DLD1 (cell line): ENCODE data around the gene FLRT1.

Experiments
- in situ Hi-C: cut with HindIII; loops from 2 replicates; pipeline ENCODE4 v1.10.0; 2017; ENCODE audit warnings: low sequenced_read_pairs

The FLRT1 gene

GRCh38 chr11:64021757-64022093 is 14.0 kb upstream of the FLRT1 start:
- in situ Hi-C loops = no loop called here

DNA sequence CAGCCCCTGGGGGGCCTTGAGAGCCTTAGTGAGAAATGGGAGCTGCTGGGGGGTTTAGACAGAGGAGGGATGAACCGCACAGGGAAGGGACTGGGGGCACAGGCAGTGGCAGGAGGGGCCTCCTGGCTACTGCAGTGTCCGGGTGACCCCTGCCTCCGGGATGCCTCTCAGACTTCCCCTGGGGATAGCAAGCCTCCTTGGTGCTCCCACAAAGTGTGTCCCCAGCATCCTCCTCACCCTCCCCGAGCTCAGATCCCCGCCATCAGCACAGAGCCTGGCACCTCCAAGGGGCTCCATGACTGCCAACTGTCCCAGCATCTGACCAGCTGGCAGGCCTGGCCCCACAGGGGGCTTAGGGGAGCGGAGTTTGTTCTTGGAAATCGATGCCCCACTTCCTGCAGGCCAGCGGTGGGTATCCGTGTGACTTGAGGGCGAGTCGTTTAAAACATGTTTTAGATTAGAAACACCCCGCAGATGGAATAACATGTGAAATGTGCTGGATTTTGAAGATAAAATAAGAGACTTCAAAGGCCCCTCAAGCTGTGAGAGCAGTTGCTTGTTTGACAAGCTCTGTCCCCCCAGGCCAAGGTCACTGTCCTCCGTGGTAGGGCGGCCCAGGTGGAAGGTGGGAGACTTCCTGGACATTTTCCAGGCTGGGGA is 13.5 kb upstream of the FLRT1 start:
- in situ Hi-C loops = no loop called here

DNA sequence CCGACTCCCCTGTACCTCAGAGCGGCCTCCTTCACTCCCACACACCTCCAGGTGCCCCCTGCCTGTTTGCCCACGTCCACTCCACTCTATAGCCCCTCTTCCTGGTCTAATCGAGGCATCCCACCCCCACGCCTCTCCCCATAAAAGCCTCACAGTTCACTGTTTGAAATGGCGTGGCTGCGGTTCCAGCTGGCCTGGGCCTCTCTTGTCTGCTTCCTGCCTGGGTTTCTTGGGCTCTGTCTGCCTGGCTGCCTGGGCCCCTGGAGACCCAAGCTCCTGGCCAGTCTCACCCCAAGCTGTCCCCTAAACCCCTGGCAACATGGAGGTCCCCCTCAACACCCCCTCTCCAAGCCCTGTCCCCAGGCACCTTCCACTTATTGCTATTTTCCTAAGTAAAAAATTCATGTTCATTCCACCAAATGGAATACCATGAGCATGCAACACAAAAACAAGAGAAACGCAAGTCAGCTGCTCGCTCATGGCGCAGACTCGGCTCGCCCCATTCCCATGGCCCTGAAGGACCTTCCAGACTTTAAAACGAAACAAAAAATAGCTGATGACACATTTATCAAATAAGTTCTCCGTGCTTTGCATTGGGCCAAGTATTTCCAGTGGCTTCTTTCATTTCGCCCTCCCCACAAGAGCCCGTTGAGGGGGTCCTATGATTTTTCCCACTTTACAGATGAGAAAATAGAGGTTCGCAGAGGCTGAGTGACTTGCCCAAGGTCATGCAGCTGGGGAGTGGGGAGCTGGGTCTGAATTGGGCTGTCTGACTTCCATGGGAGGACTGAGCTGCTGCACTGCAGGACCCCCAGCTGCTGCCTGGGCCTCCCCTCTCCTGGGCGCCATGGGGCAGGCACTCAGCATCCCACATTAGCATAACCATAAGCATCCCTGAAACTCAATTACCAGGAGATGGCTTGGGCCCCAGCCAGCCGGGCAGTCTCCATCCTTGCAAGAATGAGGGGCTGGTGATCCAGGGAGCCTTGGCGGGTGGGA is 11.7 kb upstream of the FLRT1 start:
- in situ Hi-C loops = no loop called here

- in situ Hi-C loops = no loop called here
Observed at GRCh38 chr11:64025205-64025604, 10.5 kb upstream of the FLRT1 start.

DNA sequence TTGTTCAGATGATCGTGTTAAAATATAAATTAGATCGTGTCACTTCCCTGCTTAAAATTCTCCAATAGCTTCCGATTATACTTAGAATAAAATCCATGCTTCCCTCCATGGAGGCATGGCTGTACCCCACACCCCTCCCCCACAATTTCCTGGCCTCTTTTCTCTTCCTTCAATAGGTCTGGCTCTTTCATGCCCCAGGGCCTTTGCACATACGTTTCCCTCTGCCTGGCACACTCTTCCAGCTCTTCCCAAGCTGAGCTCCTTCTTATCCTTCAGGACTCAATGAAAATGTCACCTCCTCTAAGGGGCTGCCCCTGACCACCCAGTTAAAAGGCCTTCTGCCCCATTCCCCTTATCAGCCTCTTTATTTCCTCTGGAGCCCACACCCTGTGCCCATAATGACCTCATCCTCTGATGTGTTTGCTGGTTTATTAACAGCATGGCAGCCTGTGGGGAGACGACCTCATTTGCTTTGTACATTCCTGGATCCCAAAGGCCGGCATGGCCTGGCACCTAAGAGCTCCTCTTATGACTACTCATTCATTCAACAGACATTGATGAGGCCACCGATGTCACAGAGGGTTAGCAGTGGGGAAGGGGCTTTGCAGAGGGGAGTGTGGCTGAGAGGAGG is 9.0 kb upstream of the FLRT1 start:
- in situ Hi-C loops = no loop called here

- in situ Hi-C loops = no loop called here
Observed at GRCh38 chr11:64027651-64028397, 7.9 kb upstream of the FLRT1 start.

GRCh38 chr11:64028398-64029115 is 7.2 kb upstream of the FLRT1 start:
- in situ Hi-C loops = no loop called here

DNA sequence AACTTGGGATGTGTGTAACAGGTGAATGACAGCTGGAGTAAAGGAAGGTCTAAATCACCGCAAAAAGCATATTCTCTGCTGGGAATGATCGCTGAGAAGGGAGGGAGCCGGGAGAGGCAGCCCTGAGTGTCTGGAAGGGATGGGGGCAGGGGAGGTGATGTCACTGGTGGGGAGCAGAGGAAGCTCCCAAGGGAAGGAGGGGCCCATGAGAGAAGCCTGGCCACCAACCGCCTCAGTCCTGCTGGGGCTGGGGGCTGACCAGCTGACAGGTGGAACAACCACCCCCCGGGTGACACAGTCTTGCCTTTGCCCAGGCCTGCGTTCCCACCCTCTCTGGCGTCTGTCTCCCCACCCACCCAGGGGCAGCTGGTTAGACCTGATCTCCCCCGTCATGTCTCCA is 6.0 kb upstream of the FLRT1 start:
- in situ Hi-C loops = no loop called here

- in situ Hi-C loops = no loop called here
Observed at GRCh38 chr11:64031001-64031400, 4.7 kb upstream of the FLRT1 start.

GRCh38 chr11:64032050-64032449 is 3.7 kb upstream of the FLRT1 start:
- in situ Hi-C loops = no loop called here

- in situ Hi-C loops = no loop called here
Observed at GRCh38 chr11:64034411-64034811, 1.3 kb upstream of the FLRT1 start.

- in situ Hi-C loops = no loop called here
Observed at GRCh38 chr11:64035081-64035524, 628 bp upstream of the FLRT1 start.

- in situ Hi-C loops = no loop called here
Observed at GRCh38 chr11:64036087-64037026, 626 bp downstream of the FLRT1 start.

DNA sequence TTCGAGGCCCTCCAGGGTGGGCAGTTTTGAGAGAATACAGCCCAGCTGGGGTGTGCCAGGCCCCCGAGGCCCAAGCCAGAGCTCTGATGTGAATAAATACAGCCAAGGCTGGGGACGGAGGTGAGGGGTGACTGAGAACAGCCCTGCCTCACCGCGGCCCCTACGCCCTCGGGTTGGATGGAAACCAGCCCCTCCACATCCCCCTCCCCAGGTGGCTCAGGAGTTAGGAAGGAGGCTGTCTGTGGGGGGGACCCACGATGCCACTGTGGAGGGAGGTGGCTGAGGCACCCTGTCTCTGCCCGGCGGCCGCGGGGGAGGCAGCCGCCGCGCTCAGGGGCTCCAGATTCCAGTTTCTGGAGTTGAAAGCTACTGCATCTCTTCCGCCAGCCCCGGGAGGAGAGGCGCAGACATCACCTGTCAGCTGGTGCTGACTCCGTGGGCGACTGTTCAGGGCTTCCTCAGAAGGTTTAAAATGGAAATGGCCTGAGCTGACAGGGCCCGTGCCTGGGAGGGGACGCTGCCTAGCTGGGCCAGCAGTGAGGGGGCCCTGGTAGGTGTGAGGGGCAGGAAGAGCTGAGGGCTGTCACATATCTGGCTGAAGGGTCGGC is 1.4 kb downstream of the FLRT1 start:
- in situ Hi-C loops = no loop called here

- in situ Hi-C loops = no loop called here
Observed at GRCh38 chr11:64038500-64038899, 2.8 kb downstream of the FLRT1 start.

DNA sequence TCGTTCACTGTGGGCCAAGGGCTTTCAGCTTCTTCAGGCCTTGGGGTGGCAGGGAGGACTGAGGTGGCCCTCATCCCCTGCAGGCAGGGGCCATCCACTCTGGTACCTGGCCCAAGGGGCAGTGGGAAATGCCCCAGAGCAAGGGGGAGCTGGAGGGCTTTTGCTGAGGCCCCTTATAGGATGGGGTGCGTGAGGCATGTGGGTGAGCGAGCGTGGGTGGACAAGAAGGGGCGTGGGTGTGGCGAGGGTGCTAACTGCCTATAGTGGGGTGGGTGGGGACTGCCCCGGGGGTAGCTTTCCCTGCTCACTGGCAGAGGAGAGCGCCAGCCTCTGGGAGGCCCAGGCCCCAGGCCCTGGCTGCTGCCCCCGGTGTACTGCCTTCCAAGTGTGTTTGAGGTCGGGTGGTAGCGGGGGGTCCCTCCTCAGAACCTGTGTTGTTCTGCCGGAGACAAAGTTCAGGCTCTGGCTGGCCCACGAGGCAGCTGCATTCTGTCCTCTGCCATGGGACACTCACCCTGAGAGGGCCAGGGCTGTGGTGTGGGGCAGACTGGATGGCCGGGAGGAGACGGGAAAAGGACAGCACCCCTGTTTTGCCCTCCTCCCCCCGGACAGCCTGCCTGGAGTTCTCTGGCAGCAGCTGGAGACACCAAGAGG is 3.4 kb downstream of the FLRT1 start:
- in situ Hi-C loops = no loop called here

GRCh38 chr11:64040684-64041322 is 5.1 kb downstream of the FLRT1 start:
- in situ Hi-C loops = no loop called here

DNA sequence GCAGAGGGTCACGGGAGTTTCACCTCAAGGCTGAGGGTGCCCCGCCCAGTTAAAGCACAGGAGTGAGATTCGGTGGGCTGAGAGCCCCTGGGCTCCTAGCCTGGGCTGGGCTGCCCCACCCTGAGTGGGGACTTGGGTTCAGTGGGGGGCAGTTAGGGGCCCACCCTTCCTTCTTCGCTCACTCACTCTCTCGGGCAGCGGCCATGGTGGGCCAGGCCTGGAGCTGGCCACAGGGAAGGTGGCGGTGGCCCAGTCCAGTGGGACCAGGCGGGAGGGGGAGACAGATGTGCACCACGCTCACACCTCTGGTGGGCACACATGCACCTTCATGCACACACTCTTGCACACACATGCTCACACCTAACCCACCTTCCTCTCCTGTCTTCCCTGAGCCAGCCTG is 6.1 kb downstream of the FLRT1 start:
- in situ Hi-C loops = no loop called here
